Esophagus muscularis mucosa (tissue), 3 donors: ENCODE data around the gene RNF144A.

Experiments
- POLR2A ChIP-seq: fragments of 450-650 bp; IDR thresholded peaks from one replicate; pipeline ENCODE4 v1.6.1; 2017; ENCODE audit warnings: antibody characterized with exemption, moderate library complexity, mild to moderate bottlenecking, low read depth
- TF ChIP-seq, protein P1 (sequence below), 3 experiments: fragments of 200-600 bp in 2 of 3; fragments of 450-650 bp in 1 of 3; sonication (generic) in 2 of 3; IDR thresholded peaks; one replicate each; pipeline ENCODE4 v1.5.1; 2017 to 2019; ENCODE audit warnings: antibody characterized with exemption in 3 of 3, mild to moderate bottlenecking in 2 of 3, moderate library complexity in 1 of 3

DNA sequence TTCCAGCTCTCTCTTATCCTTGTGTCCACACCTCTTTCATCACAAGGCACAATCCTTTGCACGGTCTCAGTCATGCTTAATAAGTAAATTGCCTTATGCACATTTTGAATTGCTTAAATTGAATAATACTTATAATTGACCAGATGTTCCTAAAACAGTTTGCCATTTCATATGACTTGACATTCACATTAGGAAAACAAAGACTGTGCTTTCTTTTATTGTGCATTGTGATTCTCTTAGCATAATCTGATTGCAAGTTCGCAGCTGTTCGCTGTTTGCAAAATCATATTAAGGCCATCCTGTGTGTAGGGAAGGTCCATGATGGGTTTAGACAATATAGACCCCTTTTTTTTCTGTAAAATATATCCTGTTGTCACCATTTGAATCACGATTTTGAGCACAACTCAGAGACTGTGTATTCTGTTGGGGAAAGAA is 75.6 kb downstream of the RNF144A start:
- TF ChIP-seq, protein P1, sequence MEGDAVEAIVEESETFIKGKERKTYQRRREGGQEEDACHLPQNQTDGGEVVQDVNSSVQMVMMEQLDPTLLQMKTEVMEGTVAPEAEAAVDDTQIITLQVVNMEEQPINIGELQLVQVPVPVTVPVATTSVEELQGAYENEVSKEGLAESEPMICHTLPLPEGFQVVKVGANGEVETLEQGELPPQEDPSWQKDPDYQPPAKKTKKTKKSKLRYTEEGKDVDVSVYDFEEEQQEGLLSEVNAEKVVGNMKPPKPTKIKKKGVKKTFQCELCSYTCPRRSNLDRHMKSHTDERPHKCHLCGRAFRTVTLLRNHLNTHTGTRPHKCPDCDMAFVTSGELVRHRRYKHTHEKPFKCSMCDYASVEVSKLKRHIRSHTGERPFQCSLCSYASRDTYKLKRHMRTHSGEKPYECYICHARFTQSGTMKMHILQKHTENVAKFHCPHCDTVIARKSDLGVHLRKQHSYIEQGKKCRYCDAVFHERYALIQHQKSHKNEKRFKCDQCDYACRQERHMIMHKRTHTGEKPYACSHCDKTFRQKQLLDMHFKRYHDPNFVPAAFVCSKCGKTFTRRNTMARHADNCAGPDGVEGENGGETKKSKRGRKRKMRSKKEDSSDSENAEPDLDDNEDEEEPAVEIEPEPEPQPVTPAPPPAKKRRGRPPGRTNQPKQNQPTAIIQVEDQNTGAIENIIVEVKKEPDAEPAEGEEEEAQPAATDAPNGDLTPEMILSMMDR (IDR thresholded peaks at IDR 0.05): no peak
- no peak for TF ChIP-seq POLR2A
